D721Med (cell line): ENCODE data around the gene RALGPS2.

Experiments used
- DNase-seq: peaks from one replicate; pipeline ENCODE4 v3.0.0; 2011; ENCODE audit warnings: low spot score; ENCODE audit not compliant: insufficient read length
- FAIRE-seq: peaks from 2 replicates; lab custom pipeline; 2011; peaks lifted over from hg19 to GRCh38; lab: Jason Lieb, UNC
- TF ChIP-seq, protein P1 (sequence below): IDR thresholded peaks from 2 replicates; pipeline ENCODE4 v1.5.1; 2012; ENCODE audit warnings: mild to moderate bottlenecking, control low read depth; ENCODE audit not compliant: insufficient read depth; ENCODE audit errors: missing control alignments

The RALGPS2 gene

DNA sequence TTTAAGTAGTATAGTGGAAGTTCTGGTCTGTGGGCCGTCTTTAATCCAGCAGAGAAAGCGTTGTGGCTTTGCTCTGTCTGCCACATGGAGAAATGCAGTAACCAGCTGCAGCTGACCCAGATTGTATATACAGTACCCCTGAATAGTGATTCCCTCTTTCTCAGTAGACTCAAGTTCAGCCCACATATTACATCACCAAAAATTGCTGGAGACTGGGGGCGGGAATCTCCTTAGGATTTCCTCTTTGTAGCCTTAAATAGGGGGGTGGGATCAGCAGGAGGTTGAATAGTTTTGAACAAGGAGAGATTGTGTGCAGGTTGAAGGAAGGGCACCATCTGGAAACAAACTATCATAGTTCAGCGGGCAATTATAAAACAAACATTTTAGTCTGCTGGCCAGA is 145.9 kb downstream of the RALGPS2 start, which contains the start of gene ANGPTL1:
Gene ANGPTL1 (minus strand): TSS at position 134 of the 400 bp plus-strand sequence. CDS start 5,301 bp downstream, outside the sequence.
- DNase-seq = no peak
- TF ChIP-seq, protein P1, sequence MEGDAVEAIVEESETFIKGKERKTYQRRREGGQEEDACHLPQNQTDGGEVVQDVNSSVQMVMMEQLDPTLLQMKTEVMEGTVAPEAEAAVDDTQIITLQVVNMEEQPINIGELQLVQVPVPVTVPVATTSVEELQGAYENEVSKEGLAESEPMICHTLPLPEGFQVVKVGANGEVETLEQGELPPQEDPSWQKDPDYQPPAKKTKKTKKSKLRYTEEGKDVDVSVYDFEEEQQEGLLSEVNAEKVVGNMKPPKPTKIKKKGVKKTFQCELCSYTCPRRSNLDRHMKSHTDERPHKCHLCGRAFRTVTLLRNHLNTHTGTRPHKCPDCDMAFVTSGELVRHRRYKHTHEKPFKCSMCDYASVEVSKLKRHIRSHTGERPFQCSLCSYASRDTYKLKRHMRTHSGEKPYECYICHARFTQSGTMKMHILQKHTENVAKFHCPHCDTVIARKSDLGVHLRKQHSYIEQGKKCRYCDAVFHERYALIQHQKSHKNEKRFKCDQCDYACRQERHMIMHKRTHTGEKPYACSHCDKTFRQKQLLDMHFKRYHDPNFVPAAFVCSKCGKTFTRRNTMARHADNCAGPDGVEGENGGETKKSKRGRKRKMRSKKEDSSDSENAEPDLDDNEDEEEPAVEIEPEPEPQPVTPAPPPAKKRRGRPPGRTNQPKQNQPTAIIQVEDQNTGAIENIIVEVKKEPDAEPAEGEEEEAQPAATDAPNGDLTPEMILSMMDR = no peak
- no peak for FAIRE-seq

DNA sequence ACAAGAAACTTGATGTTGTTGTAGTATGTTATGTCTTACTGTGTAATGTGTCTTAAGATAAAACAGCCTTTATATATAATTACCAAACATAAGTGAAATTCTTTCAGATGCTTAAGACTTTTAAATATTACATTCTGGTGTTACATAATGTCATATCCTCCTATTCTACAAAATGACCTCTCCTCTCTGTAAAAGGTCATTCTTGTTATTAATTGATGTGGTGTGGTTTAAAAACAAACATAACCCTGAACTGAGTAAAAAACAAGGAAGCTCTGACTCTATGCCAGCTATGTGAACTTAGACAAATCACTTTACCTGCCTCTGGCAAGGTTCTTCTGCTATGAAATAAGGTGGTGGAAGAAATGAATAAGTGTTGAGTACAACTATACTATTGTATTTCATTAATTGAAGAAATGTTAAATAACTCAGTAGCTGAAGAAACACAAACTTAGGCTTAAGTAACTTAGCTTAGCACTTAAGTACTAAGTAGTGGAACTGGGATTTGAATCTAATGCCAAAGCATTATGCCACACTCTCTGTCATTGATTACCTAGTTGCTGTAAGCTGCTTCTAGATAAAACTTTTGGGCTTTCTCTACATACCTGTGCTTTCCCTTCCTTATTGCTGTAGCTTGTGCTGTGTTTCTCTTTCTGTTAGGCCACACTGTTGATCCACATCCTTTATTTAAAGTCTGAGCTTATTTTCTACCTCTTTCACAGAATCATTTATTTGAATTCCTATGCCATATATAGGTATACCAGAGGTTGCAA is 146.7 kb downstream of the RALGPS2 start:
- FAIRE-seq (peak; percentile 96), DNase-seq (no peak)
- TF ChIP-seq, protein P1 = no peak

GRCh38 chr1:178874966-178875365 is 149.9 kb downstream of the RALGPS2 start:
- TF ChIP-seq, protein P1 = no peak
- DNase-seq (no peak), FAIRE-seq (no peak)

GRCh38 chr1:178875936-178876335 is 150.9 kb downstream of the RALGPS2 start:
- peak; percentile 35 for FAIRE-seq
- no peak for DNase-seq

DNA sequence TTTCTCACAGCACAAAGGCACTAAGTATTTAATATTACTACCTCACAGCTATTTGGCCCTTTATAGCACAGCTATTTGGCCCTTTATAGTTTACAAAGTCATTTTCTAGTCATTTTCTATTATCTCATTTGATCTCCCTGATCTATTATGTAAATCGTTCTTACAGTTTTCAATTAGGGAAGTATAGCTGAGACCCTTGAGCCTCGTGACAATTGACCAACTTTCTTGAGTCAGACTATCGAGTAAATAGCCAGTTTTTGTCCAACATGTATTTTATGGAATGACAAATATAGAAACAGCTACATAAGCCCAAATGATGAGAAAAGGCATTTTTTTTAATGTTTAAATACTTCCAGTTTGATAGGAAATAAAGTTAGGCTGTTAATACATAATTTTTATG is 152.9 kb downstream of the RALGPS2 start:
- TF ChIP-seq, protein P1 = no peak
- FAIRE-seq (no peak), DNase-seq (no peak)

More at GRCh38 chr1:178875936-178876335, 150.9 kb downstream of the RALGPS2 start:
- TF ChIP-seq, protein P1 = no peak

DNA sequence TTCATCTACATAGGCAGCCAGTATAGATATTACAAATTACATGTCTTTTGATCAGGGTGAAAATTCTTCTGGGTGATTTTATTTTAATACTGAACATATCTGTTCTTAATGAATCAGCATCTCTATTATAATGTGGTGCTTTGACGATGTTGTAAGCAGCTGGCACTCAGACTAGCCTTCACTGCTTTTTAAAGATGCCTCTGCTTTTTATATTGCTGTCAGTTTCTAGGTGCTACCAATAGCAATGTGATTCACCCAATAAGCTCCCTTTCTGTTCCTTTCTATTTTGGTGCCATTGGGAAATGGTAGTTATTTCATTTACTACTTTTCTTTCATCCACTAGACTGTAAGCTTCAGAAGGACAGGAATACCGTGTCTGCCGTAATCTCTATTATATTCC is 156.9 kb downstream of the RALGPS2 start:
- peak; percentile 94 for FAIRE-seq
- TF ChIP-seq, protein P1 = no peak
- DNase-seq = no peak

- TF ChIP-seq, protein P1 = no peak
- FAIRE-seq = no peak
- DNase-seq = no peak
These were observed 160.8 kb downstream of the RALGPS2 start for GRCh38 chr1:178885869-178886268.
